Measurements from ENCODE around the gene SRRM4.

SRRM4 gene

DNA sequence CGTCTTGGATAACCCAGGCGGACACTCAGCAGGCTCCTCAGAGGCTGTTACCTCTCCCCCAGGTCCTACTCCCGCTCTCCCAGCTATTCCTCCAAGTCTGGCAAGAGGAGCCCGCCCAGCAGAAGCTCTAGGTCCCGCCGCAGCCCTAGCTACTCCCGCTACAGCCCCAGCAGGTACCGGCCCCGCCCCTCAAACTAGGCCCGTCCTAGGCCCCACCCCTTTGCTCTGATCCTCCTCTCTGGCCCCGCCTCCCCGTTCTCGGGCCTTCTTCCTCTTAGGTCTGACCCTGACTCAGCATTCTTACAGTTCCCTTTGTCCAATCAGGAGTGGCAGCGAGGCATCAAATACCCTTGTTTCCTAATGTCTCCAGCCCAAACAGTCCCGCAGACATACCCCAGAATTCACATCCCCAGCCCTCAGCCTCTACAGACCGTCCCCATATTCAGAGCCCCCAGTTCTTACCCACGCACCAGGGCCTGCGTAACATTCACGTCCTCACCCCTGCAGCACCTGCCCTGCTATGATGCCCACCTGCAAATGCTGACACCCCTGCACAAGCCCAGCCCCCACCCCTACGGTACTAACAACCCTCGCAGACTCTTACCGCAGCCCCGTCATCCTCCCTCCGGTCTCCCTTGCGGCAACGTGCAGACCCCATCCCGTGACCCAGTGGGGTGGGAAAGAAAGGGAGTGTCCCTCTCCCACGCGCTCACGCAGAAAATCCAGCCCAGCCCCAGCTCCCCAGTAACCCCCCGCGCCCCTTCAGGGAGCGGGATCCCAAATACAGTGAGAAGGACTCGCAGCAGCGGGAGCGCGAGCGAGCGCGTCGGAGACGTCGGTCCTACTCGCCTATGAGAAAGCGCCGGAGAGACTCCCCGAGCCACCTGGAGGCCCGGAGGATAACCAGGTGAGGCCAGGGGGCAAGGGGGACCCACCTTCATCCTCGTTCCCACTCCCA is 172.4 kb downstream of the SRRM4 start:
- H3K27ac ChIP-seq = peak overlapping the region; percentile 66
- no peak for TF ChIP-seq ZFX (IDR thresholded peaks at IDR 0.05; ENCODE audit: borderline replicate concordance)
- no peak for TF ChIP-seq CTCF (IDR thresholded peaks at IDR 0.05)

DNA sequence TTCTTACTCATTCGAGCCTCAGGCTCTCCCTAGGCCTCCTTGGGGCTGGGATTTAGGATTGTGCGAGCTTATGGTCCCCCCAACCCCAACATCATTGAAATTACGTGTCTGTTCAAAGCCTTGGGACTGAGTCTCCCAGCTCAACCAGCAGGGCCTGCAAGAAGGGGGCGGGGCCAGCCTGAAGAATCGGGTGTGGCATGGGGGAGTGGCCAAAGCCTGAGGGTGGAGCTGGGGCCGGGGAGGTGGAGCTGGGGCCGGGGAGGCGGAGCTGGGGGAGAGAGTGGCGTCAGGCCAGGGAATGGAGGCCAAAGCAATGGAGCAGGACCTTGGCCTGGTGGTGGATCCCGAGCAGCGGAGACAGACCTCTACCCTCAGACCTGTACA is 173.1 kb downstream of the SRRM4 start:
- peak overlapping the region; percentile 66 for H3K27ac ChIP-seq
- TF ChIP-seq ZFX (IDR thresholded peaks at IDR 0.05; ENCODE audit: borderline replicate concordance) (no peak), CTCF (IDR thresholded peaks at IDR 0.05) (no peak)

DNA sequence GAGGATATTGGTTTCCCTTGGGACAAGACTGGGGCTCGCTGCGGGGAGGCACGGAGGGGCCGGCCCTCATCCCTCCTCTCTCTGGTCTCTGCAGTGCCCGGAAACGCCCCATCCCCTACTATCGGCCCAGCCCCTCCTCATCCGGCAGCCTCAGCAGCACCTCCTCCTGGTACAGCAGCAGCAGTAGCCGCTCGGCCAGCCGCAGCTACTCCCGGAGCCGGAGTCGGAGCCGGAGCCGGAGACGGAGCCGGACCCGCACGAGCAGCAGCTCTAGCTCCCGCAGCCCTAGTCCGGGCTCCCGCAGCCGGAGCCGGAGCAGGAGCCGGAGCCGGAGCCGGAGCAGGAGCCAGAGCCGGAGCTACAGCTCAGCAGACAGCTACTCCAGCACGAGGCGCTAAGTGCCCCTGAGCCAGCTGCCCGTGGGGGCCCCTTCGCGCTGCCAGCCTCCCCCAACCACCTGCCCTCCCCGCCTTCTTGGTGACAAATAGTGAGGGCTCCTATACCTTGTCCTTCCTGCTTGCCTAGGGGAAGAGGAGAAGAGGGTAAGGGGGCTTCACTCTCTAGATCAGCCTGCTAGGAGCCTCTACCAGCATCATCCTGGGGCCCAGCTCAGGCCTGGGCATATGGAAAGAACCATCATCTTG is 175.2 kb downstream of the SRRM4 start:
- peak overlapping the region; percentile 66 for H3K27ac ChIP-seq
- TF ChIP-seq ZFX (IDR thresholded peaks at IDR 0.05; ENCODE audit: borderline replicate concordance) = no peak
- peak; percentile 40 for TF ChIP-seq CTCF (IDR thresholded peaks at IDR 0.05)

GRCh38 chr12:119157528-119157927 is 176.2 kb downstream of the SRRM4 start:
- no peak for TF ChIP-seq CTCF (IDR thresholded peaks at IDR 0.05)
- no peak for TF ChIP-seq ZFX (IDR thresholded peaks at IDR 0.05; ENCODE audit: borderline replicate concordance)
- H3K27ac ChIP-seq = peak overlapping the region; percentile 66

DNA sequence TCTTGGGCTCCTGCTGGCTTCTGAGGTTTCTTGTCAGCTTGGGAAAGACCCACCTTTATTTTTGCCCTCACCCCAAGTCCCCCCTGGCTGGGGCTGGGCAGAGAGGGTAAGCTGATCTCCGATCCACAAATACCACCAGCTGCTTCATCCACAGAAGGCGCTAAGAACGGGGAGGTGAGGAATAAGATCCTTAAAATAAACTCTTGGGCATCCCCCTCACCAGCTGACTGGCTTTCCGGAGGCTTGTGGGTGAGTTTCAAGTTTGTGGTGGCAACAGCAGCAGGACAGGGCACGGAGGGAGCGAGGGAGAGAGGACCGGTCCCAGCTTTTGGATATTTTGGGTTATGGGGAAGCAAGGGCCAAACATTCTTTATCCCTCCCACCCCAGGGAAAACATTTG is 176.6 kb downstream of the SRRM4 start:
- no peak for TF ChIP-seq CTCF (IDR thresholded peaks at IDR 0.05)
- TF ChIP-seq ZFX (IDR thresholded peaks at IDR 0.05; ENCODE audit: borderline replicate concordance) = no peak
- H3K27ac ChIP-seq = peak overlapping the region; percentile 66

- peak overlapping the region; percentile 66 for H3K27ac ChIP-seq
- no peak for TF ChIP-seq CTCF (IDR thresholded peaks at IDR 0.05)
- TF ChIP-seq ZFX (IDR thresholded peaks at IDR 0.05; ENCODE audit: borderline replicate concordance) = no peak
These were observed 177.1 kb downstream of the SRRM4 start for GRCh38 chr12:119158402-119158801.

DNA sequence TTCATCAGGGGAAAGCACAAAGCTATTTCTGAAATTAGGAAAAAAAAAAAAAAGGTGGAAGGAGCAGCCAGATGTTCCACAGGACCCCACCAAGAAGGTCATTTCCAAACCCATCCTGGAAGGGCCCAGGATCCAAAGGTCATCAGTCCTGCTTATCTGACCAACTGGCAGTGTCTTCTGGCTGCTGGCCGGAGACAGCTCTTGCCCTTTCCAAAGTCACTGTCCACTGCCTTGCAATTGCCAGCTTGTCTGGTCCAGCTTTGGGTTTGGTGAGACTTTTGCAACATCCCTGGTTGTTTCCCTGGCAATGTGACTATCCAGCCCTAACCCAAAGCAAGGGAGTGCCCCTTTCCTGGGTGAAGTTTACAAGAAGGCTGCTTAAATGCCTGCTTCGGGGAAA is 178.5 kb downstream of the SRRM4 start:
- TF ChIP-seq ZFX (IDR thresholded peaks at IDR 0.05; ENCODE audit: borderline replicate concordance) (no peak), CTCF (IDR thresholded peaks at IDR 0.05) (no peak)
- peak overlapping the region; percentile 38; the same call in 1 of the 2 replicates for H3K27ac ChIP-seq
